K562 (cell line): ENCODE data around the gene CFAP58. TPM values are rescaled to one million over a fixed set of nuclear protein-coding genes. Genes with fewer than 3 reads are reported as not detected.

ENCODE experiments used
- COPS2 ChIP-seq: fragments of 450-650 bp; conservative IDR thresholded peaks from 2 replicates; pipeline ENCODE4 v1.6.1; 2016; ENCODE audit warnings: mild to moderate bottlenecking, moderate library complexity
- E2F6 ChIP-seq, 2 experiments: IDR thresholded peaks; 2 replicates each; pipeline ENCODE4 v1.6.1; 2011; ENCODE audit warnings: borderline replicate concordance in 1 of 2, control low read depth in 1 of 2, low read depth in 1 of 2, low read length in 1 of 2, mild to moderate bottlenecking in 1 of 2, mixed read lengths in 1 of 2, moderate library complexity in 1 of 2; ENCODE audit not compliant: insufficient read depth in 1 of 2, insufficient read length in 1 of 2, poor library complexity in 1 of 2, severe bottlenecking in 1 of 2; ENCODE audit errors: extremely low read depth in 1 of 2
- E2F8 ChIP-seq: fragments of 450-650 bp; IDR thresholded peaks from 2 replicates; pipeline ENCODE4 v1.7.1; 2018; ENCODE audit warnings: mild to moderate bottlenecking, low read depth; ENCODE audit not compliant: partially characterized antibody
- HDGF ChIP-seq: fragments of 450-650 bp; IDR thresholded peaks from 2 replicates; pipeline ENCODE4 v1.6.1; 2016
- HMBOX1 ChIP-seq: sonication (generic); IDR thresholded peaks from 2 replicates; pipeline ENCODE4 v1.6.1; 2016
- HNRNPLL ChIP-seq: fragments of 200-400 bp; formaldehyde crosslinking; IDR thresholded peaks from 2 replicates; pipeline ENCODE4 v1.6.1; 2017; ENCODE audit warnings: low read length, low read depth, mild to moderate bottlenecking; ENCODE audit not compliant: poor library complexity, severe bottlenecking
- L3MBTL2 ChIP-seq: fragments of 450-650 bp; IDR thresholded peaks from 2 replicates; pipeline ENCODE4 v1.6.1; 2016; ENCODE audit warnings: mild to moderate bottlenecking, moderate library complexity
- LCOR ChIP-seq: sonication (generic); formaldehyde crosslinking; IDR thresholded peaks from 2 replicates; pipeline ENCODE4 v1.8.0; 2022; ENCODE audit warnings: mild to moderate bottlenecking, missing genetic modification reagents
- MECOM ChIP-seq: fragments of 250-450 bp; sonication (Bioruptor Pico); IDR thresholded peaks from 2 replicates; pipeline ENCODE4 v1.8.0; 2022; ENCODE audit warnings: inconsistent platforms
- NFRKB ChIP-seq: fragments of 450-650 bp; IDR thresholded peaks from 2 replicates; pipeline ENCODE4 v1.6.1; 2016; ENCODE audit warnings: low read depth
- POLR2A ChIP-seq: fragments of 450-650 bp; conservative IDR thresholded peaks from 2 replicates; pipeline ENCODE4 v1.6.1; 2016
- SMAD4 ChIP-seq: fragments of 250-450 bp; sonication (Bioruptor Pico); conservative IDR thresholded peaks from 2 replicates; pipeline ENCODE4 v1.8.0; 2021; ENCODE audit warnings: inconsistent platforms, mild to moderate bottlenecking, moderate library complexity
- SMARCA4 ChIP-seq: fragments of 450-650 bp; IDR thresholded peaks from 2 replicates; pipeline ENCODE4 v1.6.1; 2016
- SNIP1 ChIP-seq: fragments of 450-650 bp; IDR thresholded peaks from 2 replicates; pipeline ENCODE4 v1.7.1; 2017; ENCODE audit warnings: low read depth, mild to moderate bottlenecking
- SUPT5H ChIP-seq: fragments of 450-650 bp; IDR thresholded peaks from 2 replicates; pipeline ENCODE4 v1.6.1; 2016
- TCF7L2 ChIP-seq: fragments of 150-350 bp; IDR thresholded peaks from 2 replicates; pipeline ENCODE4 v1.6.1; 2016; ENCODE audit warnings: low read depth, mild to moderate bottlenecking, low read length, moderate library complexity
- TEAD2 ChIP-seq: fragments of 450-650 bp; IDR thresholded peaks from 2 replicates; pipeline ENCODE4 v1.6.1; 2016; ENCODE audit warnings: missing genetic modification characterization, control low read depth, missing compliant biosample characterization
- ZBTB12 ChIP-seq: fragments of 250-450 bp; sonication (Bioruptor Pico); IDR thresholded peaks from 2 replicates; pipeline ENCODE4 v1.4.0; 2020
- ZNF395 ChIP-seq: fragments of 200-800 bp; sonication (Bioruptor generic); IDR thresholded peaks from 2 replicates; pipeline ENCODE4 v1.6.1; 2017; ENCODE audit warnings: missing genetic modification characterization, missing compliant biosample characterization
- ZNF780A ChIP-seq: fragments of 250-450 bp; sonication (Bioruptor Pico); IDR thresholded peaks from 2 replicates; pipeline ENCODE4 v1.5.0; 2021; ENCODE audit warnings: mild to moderate bottlenecking
- polyA plus RNA-seq, 8 experiments: library from polyadenylated mRNA; depleted of rRNA in 4 of 8; stranded (reverse) in 5 of 8; unstranded in 3 of 8; fragments of >200 nt; fragmentation: Nextera tagmentation in 2 of 8; fragmentation: Illumina TruSeq in 1 of 8; extraction: Ambion mirVana in 2 of 8; extraction: Trizol in 1 of 8; gene quantifications; 2 replicates each; pipeline versions ENCODE4 v1.2.1 to v1.2.3, GENCODE V29; 2011 to 2014; ENCODE audit warnings: inconsistent platforms in 1 of 8, missing spikeins in 1 of 8
- total RNA-seq, 7 experiments: library from RNA; depleted of rRNA in 6 of 7; stranded (reverse); fragments of >200 nt in 6 of 7; fragmentation: Illumina TruSeq in 2 of 7; extraction: Trizol in 2 of 7; gene quantifications; 2 replicates each; pipeline versions ENCODE4 v1.2.1 to v1.2.3, GENCODE V29; 2011 to 2021; ENCODE audit warnings: low replicate concordance in 1 of 7

CFAP58 gene
- total and polyA plus RNA-seq, 9 of the 15 experiments (the other 6 are each of a cell fraction or from before 2014, with no cell fraction given): 0.08 to 2.0 (median 0.71) TPM

- TF ChIP-seq HMBOX1 (no peak), TCF7L2 (no peak), SNIP1 (no peak), NFRKB (0 out of 2 replicates have a peak, but pooled peaks have one; percentile 41), SMARCA4 (0 out of 2 replicates have a peak, but pooled peaks have one; percentile 14), E2F8 (no peak), MECOM (CRISPR knock-in tag) (0 out of 2 replicates have a peak, but pooled peaks have one; percentile 15), COPS2 (no peak), ZNF395 (CRISPR knock-in tag) (no peak), TEAD2 (no peak), POLR2A (peak; percentile 51; the same call in 1 of the 2 replicates), ZNF780A (CRISPR knock-in tag) (no peak), HDGF (0 out of 2 replicates have a peak, but pooled peaks have one; percentile 20), HNRNPLL (no peak), L3MBTL2 (peak; percentile 91), LCOR (CRISPR knock-in tag) (no peak), SMAD4 (CRISPR knock-in tag) (0 out of 2 replicates have a peak, but pooled peaks have one; percentile 24), SUPT5H (peak; percentile 54; the same call in 1 of the 2 replicates), ZBTB12 (no peak), E2F6 (IDR thresholded peaks at IDR 0.05; ENCODE audit: borderline replicate concordance in 1 of 2, extremely low read depth in 1 of 2, insufficient read depth in 1 of 2, insufficient read length in 1 of 2, low read depth in 1 of 2, low read length in 1 of 2, poor library complexity in 1 of 2, severe bottlenecking in 1 of 2) (peak; percentile 88 to 94)
Measured at GRCh38 chr10:104353325-104354048, at the start of gene CFAP58 (continued).
